ENCODE measurements around the gene A2ML1.
"Not testable (repeated sequence)": the region's sequence is repeated elsewhere in the genome, so short reads cannot be mapped to it uniquely, and the experiment has no call there.

A2ML1 gene

DNA sequence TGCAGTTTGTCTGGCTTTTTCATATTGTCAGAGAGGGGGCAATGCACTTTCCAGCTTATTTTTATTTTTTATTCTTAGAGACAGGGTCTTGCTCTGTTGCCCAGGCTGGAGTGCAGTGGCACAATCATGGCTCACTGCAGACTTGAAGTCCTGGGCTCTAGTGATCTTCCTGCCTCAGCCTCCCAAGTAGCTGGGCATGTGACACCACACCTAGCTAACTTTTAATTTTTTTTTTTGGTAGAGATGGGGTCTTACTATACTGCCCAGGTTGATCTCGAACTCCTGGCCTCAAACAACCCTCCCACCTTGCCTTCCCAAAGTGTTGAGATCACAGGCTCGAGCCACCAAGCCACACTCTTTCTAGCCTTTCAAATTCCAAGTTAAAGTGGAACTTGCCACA, 3.9 kb upstream of the A2ML1 start:
- DNase-seq: peak; percentile 18

DNA sequence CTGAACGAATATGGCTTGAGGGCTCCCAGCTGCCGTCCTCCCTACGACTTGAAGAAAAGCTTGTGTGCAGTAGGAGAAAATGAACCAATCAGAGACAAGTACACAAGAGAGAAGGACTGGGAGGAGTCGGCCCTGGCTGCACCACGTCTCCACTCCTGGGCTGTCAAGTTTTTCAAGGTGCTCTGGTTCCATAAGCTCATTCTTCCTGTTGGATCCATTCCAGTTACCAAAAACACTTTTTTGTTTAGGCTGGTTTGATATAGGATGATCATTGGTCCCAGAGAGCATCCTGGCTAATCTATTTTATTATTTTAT, 2.8 kb upstream of the A2ML1 start:
- peak; percentile 59 for DNase-seq

DNA sequence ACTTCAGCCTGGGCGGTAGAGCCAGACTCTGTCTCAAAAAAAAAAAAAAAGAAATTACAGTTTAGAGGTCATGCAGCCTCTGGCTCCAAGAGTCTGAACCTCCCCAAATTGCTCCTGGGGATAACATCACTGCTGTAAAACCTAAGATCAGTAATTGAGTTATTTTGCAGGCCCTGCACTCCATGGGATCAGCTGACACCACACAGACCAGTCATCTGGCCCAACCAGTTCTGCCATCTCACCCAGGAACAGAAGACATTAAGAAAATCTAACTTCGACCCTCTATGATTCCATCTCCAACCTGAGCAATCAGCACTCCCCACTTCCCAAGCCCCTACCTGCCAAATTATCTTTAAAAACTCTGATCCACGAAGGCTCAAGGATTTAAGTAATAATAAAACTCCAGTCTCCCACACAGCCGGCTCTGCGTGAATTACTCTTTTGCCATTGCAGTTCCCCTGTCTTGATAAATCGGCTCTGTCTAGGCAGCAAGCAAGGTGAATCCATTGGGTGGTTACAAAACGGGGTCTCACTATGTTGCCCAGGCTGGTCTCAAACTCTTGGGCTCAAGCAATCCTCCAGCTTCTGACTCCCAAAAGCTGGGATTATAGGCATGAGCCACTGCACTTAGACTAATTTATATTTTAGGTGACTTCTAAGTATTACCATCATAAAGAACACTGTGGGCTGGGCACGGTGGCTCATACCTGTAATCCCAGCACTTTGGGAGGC, 1.6 kb upstream of the A2ML1 start:
- peak; percentile 88 for DNase-seq

DNA sequence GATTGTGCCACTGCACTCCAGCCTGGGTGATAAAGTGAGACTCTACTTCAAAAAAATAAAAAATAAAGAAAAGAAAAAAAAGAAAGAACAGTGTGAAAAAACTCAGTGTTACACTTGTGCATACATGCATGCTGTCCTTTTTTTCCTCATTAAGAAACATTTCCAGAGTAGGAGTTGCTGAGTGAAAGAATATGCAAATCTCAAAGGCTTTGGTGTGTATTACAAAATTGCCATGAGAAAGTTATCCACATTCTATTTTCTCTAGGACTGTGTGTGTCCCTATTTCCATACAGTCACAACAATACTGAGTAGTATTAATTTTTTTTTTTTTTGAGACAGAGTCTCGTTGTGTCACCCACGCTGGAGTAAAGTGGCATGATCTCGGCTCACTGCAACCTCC, 830 bp upstream of the A2ML1 start:
- DNase-seq: no peak

DNA sequence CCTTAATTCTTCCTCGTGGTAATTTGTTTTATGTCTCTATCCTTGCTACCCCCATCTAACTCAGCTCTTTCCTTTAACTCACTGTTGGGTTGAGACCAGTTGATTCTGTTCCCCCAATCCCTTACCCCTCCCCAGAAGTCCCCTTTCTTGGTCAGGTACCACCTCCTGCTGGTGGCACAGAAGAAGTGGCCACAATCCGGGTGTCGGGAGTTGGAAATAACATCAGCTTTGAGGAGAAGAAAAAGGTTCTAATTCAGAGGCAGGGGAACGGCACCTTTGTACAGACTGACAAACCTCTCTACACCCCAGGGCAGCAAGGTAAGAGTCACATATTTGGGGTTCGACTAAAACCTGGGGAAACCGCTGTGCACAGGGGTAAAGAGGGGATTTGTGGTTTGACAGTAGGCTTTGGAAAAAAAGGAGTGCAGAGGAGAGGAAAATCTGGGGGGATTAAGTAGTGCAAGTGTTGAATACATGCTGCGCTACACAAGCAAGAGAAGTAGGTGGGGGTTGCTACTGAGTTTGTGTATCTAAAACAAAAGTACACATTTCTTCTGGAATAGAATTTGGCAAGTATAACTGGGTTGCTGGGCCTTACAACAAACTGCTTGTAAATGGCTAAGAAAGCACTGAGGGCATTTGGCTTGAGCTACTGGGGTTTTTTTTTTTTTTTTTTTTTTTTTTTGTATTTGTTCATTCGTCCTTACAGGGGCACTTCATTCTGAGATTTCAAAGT, 1.3 kb downstream of the A2ML1 start:
- DNase-seq: peak; percentile 85

DNA sequence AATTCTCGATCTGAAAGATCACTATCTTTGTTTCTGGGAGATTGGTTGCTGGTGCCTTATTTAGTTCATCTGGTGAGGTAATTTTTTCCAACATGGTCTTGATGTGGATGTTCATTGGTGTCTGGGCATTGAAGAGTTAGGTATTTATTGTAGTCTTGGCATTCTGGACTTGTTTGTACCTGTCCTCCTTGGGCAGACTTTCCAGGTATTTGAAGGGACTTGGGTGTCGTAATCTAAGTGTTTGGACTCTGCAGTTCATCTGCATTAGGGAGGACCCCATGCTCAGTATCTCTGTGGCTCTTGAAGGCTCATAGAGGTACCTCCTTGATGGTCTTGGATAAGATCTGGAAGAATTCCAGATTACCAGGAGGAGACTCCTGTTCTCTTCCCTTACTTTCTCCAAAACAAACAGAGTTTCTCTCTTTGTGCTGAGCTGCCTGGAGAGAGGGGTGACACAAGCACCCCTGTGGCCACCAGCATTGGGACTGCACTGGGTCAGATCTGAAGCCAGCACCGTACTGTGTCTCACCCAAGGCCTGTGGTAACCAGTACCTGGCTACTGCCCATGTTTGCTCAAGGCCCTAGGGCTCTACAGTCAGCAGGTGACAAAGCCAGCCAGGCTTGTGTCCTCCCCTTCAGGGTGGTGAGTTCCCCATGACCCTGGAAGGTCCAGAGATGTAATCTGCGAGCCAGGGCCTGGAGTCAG, 5.3 kb downstream of the A2ML1 start:
- peak; percentile 76 for DNase-seq

DNA sequence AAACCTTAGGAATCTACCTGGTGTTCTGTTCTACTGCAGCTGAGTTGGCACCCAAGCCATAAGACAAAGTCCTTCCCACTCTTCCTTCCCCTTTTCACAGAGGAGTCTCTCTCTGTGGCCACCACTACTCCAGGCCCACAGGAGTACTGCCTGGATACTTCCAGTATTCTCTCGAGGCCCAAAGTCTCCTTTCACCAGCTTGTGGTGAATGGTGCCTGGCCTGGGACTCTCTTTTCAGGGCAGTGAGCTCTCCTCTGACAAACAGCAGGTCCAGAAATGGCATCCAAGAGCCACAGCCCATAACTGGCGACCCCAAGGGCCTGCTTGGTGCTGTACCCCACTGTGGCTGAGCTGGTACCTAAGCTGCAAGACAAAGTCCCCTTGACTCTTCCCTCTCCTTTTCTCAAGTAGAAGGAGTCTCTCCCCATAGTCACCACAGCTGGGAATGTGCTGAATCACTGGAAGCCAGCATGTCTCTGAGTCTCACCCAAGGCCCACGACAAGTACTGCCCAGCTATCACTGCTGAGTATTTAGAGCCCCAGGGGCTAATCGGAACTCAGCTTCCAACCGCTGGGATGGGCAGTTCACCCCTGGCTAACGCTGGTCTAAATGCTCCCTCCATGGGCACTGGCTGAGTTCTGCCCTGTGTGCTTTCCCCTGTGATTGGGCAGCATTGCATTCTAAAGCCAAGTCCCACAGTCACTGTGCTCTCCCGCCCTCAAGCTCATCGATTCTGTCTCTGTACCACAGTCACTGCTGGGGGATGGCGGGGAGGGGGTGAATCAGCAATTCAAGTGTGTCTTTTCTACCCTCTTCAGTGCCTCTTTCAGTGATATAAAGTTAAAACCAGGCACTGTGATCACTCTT, 6.1 kb downstream of the A2ML1 start:
- DNase-seq: peak; percentile 88

DNA sequence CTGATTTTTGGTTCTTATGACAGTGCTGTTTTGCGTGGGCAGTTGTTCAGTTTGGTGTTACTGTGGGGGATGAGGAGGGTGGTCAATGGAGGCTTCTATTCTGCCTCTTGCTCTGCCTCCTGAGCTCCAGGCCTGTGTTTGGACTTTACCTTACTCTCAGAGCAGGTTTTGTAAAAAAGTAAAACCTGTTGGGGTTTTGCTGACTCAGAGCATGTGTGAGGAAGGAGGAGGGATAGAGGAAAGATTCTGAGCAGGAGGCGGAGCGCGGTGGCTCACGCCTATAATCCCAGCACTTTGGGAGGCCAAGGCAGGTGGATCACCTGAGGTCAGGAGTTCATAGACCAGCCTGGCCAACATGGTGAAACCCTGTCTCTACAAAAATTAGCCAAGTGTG, 6.7 kb downstream of the A2ML1 start:
- DNase-seq: peak; percentile 73

DNA sequence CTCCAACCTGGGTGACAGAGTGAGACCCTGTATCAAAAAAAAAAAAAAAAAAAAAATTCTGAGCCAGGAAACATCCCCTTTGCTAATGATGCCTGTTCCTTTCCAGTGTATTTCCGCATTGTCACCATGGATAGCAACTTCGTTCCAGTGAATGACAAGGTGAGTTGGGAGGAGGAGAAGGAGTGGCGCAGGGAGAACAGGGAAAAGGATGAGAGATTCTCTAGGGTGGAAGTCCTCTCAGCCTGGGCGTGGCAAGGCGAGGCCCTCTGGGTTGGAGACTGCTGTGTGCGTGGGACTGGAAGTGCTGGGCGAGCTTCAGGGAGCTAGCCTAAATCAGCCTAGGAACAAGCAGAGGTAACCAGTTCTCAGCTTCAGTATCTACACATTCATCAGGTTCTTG, 7.2 kb downstream of the A2ML1 start:
- DNase-seq: no peak

DNA sequence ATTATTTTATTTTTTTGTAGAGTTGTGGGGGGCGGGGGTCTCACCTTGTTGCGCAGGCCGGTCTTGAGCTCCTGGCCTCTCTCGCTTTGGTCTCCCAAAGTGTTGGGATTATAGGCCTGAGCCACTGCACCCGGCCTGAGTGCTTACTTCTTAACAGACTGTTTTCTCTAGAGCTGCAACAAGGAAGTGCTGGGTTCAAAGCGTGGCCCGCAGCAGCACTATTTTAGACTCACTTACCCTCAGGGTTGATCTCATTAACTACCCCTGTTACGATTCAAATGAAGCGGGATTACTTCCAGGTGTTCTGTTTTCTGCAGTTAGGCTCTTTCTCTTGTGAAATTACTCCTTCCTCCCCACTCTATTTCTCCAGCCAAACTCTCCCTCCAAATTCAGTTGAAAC, 8.7 kb downstream of the A2ML1 start:
- peak; percentile 79 for DNase-seq

DNA sequence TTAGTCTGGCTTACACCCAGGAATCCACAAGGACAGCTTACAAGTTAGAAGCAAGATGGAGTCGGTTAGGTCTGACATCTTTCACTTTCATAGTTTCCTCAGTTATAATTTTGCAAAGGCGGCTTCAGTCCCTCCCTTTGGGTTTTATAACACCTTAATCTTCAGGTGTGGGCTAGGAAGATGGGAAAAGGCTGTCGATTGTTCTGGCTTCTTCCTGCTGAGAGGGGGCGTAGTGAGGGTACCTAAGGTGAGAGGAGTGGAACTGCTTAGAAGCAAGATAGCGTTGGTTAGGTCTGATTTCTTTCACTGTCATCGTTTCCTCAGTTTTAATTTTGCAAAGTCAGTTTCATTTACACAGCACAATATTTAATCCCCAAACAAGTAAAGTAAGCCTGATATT, 10.1 kb downstream of the A2ML1 start:
- no peak for DNase-seq

DNA sequence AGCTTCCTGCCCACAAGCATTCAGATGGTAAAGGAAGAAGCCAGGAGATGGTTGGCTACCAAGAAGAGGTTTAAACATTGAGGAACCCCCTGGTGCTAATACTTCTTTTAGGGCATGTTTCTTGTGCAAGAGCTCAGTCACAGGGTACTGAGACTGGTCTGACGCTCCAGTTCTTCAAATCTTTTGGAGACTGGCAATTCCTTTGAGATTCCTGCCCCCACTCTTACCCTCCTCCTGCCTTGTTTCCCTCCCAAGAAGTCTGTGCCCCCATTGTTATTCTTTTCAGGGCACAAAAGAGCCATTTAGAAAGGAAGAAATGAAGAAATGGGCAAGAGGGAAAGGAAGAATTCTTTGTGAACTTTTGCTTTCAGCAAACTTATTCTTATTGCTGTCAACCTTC, 11.8 kb downstream of the A2ML1 start:
- DNase-seq: no peak

DNA sequence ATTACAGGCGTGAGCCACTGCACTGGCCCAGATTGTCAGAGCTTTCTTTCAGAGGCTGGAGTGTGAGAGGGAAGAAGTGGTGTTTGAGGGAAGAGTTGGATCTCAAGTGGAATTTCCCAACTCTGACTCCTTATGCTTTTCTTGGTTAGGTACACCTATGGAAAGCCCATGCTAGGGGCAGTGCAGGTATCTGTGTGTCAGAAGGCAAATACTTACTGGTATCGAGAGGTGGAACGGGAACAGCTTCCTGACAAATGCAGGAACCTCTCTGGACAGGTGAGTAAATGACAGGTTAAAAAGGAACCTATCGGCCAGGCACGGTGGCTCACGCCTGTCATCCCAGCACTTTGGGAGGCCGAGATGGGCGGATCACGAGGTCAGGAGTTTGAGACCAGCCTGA, 14.9 kb downstream of the A2ML1 start:
- no peak for DNase-seq

DNA sequence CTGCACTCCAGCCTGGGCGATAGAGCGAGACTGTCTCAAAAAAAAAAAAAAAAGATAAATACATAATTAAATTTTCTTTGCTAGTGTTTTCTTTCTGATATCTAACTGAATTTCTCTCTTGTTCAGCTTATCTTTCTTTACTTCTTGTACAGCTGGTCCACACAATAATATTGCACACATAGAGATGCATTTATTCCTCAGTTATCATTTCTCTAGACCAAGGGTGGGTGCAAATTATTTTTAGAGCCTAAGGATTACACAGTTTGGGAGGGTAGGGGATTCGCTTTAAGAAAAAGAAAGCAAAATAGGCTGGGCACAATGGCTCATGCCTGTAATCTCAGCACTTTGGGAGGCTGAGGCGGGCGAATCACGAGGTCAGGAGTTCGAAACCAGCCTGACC, 17.9 kb downstream of the A2ML1 start:
- no peak for DNase-seq

DNA sequence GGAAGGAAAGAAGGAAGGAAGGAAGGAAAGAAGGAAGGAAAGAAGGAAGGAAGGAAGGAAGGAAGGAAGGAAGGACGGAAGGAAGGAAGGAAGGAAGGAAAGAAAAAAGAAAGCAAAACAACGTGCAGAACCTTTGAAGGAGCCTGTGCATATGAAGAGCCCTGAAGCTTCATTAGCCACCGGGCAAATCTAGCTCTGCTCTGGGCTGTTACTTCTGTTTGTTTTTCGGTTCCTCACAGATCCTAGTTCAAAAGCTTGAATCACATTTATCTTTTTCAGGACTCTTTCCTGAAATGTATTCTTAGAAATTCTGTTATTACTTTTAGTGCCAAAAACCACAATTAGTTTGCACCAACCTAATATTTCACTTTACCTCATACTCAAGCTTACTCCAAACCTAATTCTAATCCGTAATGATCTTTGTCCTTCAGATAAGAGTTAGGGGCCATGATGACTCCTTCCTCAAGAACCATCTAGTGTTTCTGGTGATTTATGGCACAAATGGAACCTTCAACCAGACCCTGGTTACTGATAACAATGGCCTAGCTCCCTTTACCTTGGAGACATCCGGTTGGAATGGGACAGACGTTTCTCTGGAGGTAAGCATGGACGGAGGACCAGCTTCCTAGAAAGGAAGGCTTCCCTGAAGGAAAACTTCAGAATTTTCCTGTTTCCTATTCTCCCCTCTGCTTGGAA, 18.7 kb downstream of the A2ML1 start:
- DNase-seq: no peak

DNA sequence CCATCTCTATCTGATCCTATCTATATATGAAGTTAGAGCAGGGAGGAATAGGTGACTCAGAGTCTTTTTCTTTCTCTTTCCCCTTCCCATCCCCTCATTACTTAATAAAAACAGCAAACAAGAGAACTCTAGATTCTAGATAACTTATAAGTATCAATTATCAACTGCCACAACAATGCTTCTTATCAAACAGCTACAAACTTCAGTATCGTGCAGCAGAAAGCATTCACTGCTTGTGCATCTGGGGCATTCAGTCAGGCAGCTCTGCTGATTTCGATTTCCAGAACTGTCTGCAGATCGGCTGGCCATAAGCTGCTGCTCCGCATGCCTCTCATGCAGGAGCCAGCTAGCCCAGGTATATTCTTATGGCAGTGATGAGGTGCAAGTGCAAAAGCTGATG, 19.4 kb downstream of the A2ML1 start:
- peak; percentile 41 for DNase-seq

DNA sequence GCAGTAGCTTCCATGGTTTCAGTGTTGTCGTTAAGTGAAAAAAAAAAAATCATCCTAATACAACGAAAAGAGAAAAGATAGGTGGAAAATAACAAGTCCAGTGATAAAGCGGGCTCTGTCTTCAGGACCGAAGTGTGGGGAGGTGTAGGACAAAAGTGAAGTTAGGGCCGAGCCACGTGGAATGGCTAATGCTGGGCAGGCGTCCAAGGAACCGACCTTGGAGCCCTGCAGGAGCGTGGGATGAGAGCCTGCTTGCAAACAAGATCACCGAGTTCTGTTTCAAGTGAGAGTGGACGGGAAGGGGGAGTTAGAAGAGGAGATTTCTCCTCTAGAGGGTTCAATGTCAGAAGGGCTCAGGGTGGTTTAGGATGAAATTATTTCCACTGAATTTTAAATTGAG, 22.2 kb downstream of the A2ML1 start:
- DNase-seq: no peak

DNA sequence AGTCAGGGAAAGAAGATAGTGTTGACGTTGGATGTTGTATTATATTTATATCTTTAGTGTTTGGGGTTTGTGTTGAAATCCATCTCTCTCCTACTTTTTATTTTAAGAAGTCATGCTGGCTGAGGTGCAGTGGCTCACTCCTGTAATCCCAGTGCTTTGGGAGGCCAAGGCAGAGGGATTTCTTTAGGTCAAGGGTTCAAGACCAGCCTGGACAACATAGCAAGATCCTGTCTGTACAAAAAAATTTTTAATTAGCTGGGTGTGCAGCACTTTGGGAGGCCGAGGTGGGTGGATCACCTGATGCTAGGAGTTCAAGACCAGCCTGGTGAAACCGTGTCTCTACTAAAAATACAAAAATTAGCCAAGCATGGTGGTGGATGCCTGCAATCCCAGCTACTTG, 23.9 kb downstream of the A2ML1 start:
- no peak for DNase-seq

DNA sequence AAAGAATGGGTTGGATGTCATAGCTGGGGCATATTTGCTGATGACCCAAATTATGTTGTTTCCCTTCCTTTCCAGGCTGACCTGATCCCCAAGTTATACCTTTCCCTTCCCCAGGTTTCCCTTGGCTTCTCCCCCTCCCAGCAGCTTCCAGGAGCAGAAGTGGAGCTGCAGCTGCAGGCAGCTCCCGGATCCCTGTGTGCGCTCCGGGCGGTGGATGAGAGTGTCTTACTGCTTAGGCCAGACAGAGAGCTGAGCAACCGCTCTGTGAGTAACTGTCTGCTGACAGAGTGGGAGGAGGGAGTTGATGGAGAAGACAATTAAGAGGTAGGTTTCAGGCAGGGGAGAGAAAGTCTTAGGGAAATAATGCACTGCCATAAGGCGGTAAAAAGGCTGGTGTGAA, 25.0 kb downstream of the A2ML1 start:
- DNase-seq: no peak

DNA sequence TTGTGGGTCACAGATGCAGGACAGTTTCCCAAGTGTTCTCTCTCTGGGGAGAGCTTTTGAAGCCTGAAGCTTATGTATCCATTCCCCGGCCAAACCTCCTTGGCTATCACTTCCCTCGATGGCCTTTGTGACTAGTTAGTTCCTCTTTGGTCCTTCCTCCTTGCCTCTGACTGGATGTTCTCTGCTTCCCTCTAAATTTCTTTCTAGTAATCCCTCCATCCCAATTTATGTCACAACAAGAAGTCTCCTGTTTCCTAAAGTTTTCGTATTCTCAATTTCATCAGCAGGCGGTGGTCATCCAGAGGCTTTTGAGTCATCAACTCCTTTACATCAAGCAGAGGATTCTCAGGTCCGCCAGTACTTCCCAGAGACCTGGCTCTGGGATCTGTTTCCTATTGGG, 27.5 kb downstream of the A2ML1 start:
- no peak for DNase-seq

DNA sequence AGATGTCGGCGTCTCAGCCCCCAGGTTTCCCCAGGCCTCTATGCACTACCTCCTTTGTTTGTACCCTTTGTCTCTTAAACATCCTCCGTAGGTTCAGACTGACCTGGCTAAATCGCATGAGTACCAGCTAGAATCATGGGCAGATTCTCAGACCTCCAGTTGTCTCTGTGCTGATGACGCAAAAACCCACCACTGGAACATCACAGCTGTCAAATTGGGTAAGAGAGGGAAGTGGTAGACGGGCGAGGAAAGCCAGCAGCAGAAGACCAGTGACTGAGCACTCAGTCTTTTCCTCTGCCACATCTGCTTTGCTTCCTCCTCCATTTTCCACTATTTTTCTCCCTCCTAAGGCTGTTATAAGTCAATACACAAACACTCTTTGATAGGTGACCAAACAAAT, 29.7 kb downstream of the A2ML1 start:
- no peak for DNase-seq

DNA sequence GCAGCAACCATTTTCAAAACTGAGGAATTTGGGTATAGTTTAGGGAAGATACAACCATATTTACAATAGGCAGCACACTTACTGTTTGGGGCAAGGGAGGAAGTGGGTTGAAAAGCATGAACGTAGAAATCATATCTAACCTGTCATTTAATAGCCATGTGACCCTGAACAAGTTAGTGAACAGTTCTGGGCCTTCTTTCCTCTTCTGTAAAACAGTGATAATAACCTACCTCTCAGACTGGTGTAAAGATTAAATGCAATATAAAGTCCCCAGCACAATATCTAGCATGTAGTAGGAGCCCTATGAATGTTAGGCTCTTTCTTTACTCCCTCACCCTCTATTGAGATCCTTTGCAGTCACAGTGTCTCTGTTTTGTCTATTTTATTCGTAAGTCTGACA, 33.5 kb downstream of the A2ML1 start:
- no peak for DNase-seq

DNA sequence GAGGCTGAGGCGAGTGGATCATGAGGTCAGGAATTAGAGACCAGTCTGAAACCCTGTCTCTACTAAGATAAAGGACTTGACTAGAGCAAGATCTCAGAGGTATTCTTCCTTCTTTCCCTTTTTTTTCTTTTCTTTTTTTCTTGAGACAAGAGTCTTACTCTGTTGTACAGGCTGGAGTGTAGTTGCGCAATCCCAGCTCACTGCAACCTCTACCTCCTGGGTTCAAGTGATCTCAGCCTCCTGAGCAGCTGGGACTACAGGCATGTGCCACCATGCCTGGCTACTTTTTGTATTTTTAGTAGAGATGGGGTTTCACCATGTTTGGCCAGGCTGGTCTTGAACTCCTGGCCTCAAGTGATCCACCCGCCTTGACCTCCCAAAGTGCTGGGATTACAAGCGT, 37.0 kb downstream of the A2ML1 start:
- not testable (repeated sequence) for DNase-seq

Measured in islet precursor cell (in vitro differentiated cells).